ENCODE data around the gene EPHA4.

EPHA4 gene

GRCh38 chr2:221388891-221389290, 183.2 kb downstream of the EPHA4 start:
- no peak for DNase-seq

- DNase-seq = no peak
These were observed 186.4 kb downstream of the EPHA4 start for GRCh38 chr2:221385716-221386115.

- DNase-seq = no peak
These were observed 190.1 kb downstream of the EPHA4 start for GRCh38 chr2:221381928-221382488.

GRCh38 chr2:221380686-221381085, 191.4 kb downstream of the EPHA4 start:
- no peak for DNase-seq

- no peak for DNase-seq
These were observed 192.0 kb downstream of the EPHA4 start for GRCh38 chr2:221380062-221380461.

- DNase-seq = no peak
These were observed 194.5 kb downstream of the EPHA4 start for GRCh38 chr2:221377597-221377996.

GRCh38 chr2:221377066-221377465, 195.0 kb downstream of the EPHA4 start:
- DNase-seq = no peak

- DNase-seq = no peak
These were observed 197.9 kb downstream of the EPHA4 start for GRCh38 chr2:221374234-221374633.

- no peak for DNase-seq
These were observed 199.2 kb downstream of the EPHA4 start for GRCh38 chr2:221372907-221373306.

GRCh38 chr2:221372159-221372884, 199.8 kb downstream of the EPHA4 start:
- no peak for DNase-seq

GRCh38 chr2:221371347-221371746, 200.8 kb downstream of the EPHA4 start:
- no peak for DNase-seq

- DNase-seq = no peak
These were observed 201.3 kb downstream of the EPHA4 start for GRCh38 chr2:221370857-221371211.

- DNase-seq = no peak
These were observed 201.8 kb downstream of the EPHA4 start for GRCh38 chr2:221370076-221370856.

Data from activated naive CD4-positive, alpha-beta T cell treated with anti-CD3 and anti-CD28 coated beads, Interleukin-2, amount 50 U/mL, for 16 hours (primary cell).